ENCODE measurements around the gene NETO1.

NETO1 gene

DNA sequence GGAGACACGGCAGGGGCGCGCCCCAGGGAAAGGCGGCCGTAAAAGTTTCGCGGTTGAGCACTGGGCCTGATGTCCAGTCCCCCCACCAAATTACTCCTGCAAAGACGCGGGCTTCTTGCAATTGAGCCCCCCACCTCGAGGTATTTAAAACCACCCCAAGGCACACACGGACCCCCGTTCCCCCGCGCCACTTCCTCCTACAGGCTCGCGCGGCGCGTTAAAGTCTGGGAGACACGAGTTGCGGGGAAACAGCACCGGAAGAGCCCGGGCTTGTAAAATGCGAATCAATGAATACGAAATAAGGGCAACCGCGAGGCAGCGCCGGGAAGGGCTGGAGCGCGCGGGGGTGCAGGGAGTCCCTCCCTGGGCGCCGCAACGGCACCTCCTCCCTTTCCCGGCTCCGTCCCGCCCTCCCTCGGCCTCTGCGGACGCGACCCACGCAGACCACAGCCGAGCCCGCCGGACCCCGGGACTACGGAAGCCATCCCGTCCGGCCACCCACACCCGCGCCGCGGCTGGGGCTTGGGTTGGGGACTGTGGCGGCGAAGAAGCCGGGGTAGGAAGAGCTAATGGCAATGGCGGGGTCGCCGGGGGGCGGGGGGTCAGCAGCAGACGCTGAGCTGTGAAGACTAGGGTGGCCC, 918 bp upstream of the NETO1 start:
- Histone ChIP-seq H3K36me3 (ENCODE audit: control insufficient read depth, insufficient read depth, low read length) (no peaks in the 10 kb centered on the region), H3K4me3 (ENCODE audit: low read depth, low read length) (peak overlapping the region; percentile 85), H3K9ac (ENCODE audit: low read depth, low read length) (no peak overlapping the region), H3K9me3 (ENCODE audit: control insufficient read depth, insufficient read depth, low read length) (no peaks in the 10 kb centered on the region), H3K4me1 (ENCODE audit: control insufficient read depth, insufficient read depth, low read length) (no peaks in the 10 kb centered on the region), H3K27me3 (ENCODE audit: control insufficient read depth, insufficient read depth, low read length) (peaks cover 45% of the 10 kb centered on the region)

DNA sequence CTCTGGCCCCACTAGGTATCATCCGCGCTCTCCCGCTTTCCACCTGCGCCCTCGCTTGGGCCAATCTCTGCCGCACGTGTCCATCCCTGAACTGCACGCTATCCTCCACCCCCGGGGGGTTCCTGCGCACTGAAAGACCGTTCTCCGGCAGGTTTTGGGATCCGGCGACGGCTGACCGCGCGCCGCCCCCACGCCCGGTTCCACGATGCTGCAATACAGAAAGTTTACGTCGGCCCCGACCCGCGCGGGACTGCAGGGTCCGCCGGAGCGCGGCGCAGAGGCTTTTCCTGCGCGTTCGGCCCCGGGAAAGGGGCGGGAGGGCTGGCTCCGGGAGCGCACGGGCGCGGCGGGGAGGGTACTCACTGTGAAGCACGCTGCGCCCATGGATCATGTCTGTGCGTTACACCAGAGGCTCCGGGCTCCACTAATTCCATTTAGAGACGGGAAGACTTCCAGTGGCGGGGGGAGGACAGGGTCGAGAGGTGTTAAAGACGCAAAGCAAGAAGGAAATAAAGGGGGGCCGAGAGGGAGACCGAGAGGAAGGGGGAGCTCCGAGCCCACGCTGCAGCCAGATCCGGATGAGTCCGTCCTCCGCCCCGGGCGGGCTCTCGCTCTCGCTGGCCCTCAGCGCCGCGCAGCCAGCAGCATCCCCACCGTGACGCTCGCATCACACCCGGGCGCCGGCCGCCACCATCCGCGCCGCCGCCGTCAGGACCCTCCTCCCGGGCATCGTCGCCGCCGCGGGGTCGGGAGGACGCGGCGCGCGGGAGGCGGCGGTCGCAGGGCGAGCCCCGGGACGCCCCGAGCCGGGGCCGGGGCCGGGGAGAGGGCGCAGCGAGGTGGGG, 664 bp downstream of the NETO1 start:
- H3K9me3 ChIP-seq (ENCODE audit: control insufficient read depth, insufficient read depth, low read length), result no peaks in the 10 kb centered on the region
- no peak overlapping the region for H3K9ac ChIP-seq (ENCODE audit: low read depth, low read length)
- H3K4me3 ChIP-seq (ENCODE audit: low read depth, low read length), result peak overlapping the region; percentile 41
- no peaks in the 10 kb centered on the region for H3K4me1 ChIP-seq (ENCODE audit: control insufficient read depth, insufficient read depth, low read length)
- H3K36me3 ChIP-seq (ENCODE audit: control insufficient read depth, insufficient read depth, low read length), result peaks cover 5% of the 10 kb centered on the region
- peaks cover 45% of the 10 kb centered on the region for H3K27me3 ChIP-seq (ENCODE audit: control insufficient read depth, insufficient read depth, low read length)

DNA sequence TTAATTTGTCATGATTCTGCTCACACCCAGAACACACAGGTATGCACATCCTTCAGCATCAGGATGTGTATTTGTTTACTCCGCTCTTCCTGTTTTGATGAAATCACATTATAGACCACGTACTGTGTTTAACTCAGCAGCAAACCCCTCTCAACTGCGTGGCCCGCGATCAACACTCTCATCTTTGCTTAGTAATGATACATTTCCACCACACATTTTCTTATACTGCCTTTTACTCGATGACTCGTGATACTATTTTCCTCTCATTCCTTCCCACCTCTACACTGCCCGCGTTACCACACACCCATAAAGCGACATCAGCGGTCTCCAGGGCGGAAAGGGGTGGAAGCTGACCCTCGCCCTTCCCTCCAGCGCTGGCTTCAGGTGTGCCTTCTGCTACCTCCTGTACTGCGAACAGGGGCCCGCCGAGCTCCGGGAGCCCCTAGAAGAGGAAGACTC, 1.3 kb downstream of the NETO1 start:
- no peak overlapping the region for H3K9ac ChIP-seq (ENCODE audit: low read depth, low read length)
- no peaks in the 10 kb centered on the region for H3K4me1 ChIP-seq (ENCODE audit: control insufficient read depth, insufficient read depth, low read length)
- H3K27me3 ChIP-seq (ENCODE audit: control insufficient read depth, insufficient read depth, low read length), result peaks cover 45% of the 10 kb centered on the region
- H3K36me3 ChIP-seq (ENCODE audit: control insufficient read depth, insufficient read depth, low read length), result peaks cover 5% of the 10 kb centered on the region
- no peaks in the 10 kb centered on the region for H3K9me3 ChIP-seq (ENCODE audit: control insufficient read depth, insufficient read depth, low read length)
- peak overlapping the region; percentile 41 for H3K4me3 ChIP-seq (ENCODE audit: low read depth, low read length)

DNA sequence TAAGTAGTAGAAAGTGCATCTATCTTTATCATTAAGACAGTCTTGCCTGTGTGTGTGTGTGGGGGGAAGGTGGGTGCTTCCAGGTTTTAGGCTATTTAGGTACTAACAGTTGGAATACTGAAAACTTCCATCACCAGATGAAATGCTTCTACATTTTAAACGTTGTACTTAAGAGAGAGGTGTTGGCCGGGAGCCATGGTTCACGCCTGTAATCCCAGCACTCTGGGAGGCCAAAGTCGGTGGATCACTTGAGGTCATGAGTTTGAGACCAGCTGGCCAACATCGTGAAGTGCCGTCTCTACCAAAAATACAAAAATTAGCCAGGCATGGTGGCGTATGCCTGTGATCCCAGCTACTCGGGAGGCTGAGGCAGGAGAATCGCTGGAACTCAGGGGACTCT, 4.0 kb downstream of the NETO1 start:
- H3K4me3 ChIP-seq (ENCODE audit: low read depth, low read length), result no peak overlapping the region
- peaks cover 23% of the 10 kb centered on the region for H3K27me3 ChIP-seq (ENCODE audit: control insufficient read depth, insufficient read depth, low read length)
- no peak overlapping the region for H3K9ac ChIP-seq (ENCODE audit: low read depth, low read length)
- peaks cover 5% of the 10 kb centered on the region for H3K36me3 ChIP-seq (ENCODE audit: control insufficient read depth, insufficient read depth, low read length)
- no peaks in the 10 kb centered on the region for H3K4me1 ChIP-seq (ENCODE audit: control insufficient read depth, insufficient read depth, low read length)
- H3K9me3 ChIP-seq (ENCODE audit: control insufficient read depth, insufficient read depth, low read length), result no peaks in the 10 kb centered on the region

DNA sequence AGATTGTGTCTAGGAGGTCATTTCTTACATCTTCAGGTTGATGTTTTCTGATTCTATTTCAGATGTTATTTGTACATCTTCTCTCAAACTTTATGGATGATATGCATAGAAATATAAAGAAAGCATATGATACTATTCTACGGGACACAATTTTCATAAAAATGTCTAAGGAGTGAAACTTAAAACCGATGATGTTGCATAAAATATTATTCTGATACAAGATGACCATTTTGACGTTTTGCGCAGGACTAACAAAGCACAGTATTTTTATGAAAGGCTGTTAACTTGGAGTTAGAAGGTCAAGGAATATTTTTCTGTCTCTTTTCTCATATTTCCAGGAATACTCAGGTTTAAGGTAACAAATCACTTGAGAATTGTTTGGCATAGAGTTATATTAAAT, 8.7 kb downstream of the NETO1 start:
- no peak overlapping the region for H3K4me3 ChIP-seq (ENCODE audit: low read depth, low read length)
- H3K4me1 ChIP-seq (ENCODE audit: control insufficient read depth, insufficient read depth, low read length), result no peaks in the 10 kb centered on the region
- H3K9ac ChIP-seq (ENCODE audit: low read depth, low read length), result no peak overlapping the region
- peaks cover 5% of the 10 kb centered on the region for H3K36me3 ChIP-seq (ENCODE audit: control insufficient read depth, insufficient read depth, low read length)
- no peaks in the 10 kb centered on the region for H3K27me3 ChIP-seq (ENCODE audit: control insufficient read depth, insufficient read depth, low read length)
- H3K9me3 ChIP-seq (ENCODE audit: control insufficient read depth, insufficient read depth, low read length), result no peaks in the 10 kb centered on the region

DNA sequence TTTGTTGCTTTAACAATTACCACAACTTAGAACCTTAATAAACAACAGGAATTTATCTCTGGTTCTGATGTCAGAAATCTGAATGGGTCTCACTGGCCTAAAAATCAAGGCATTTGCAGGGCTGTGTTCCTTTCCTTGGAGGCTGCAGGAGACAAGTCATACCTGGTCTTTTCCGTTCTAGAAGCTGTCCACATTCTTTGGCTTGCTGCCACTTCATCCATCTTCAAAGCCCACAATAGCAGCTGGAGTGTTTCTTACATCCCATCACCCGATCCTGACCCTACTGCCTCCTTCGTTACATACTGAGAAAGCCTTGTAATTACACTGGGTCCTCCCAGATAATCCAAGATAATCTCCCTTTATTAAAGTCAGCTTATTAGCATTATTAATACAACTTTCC, 18.1 kb downstream of the NETO1 start:
- Histone ChIP-seq H3K27me3 (ENCODE audit: control insufficient read depth, insufficient read depth, low read length) (no peaks in the 10 kb centered on the region), H3K36me3 (ENCODE audit: control insufficient read depth, insufficient read depth, low read length) (no peaks in the 10 kb centered on the region), H3K4me3 (ENCODE audit: low read depth, low read length) (no peak overlapping the region), H3K4me1 (ENCODE audit: control insufficient read depth, insufficient read depth, low read length) (peaks cover 5% of the 10 kb centered on the region), H3K9me3 (ENCODE audit: control insufficient read depth, insufficient read depth, low read length) (no peaks in the 10 kb centered on the region), H3K9ac (ENCODE audit: low read depth, low read length) (no peak overlapping the region)

DNA sequence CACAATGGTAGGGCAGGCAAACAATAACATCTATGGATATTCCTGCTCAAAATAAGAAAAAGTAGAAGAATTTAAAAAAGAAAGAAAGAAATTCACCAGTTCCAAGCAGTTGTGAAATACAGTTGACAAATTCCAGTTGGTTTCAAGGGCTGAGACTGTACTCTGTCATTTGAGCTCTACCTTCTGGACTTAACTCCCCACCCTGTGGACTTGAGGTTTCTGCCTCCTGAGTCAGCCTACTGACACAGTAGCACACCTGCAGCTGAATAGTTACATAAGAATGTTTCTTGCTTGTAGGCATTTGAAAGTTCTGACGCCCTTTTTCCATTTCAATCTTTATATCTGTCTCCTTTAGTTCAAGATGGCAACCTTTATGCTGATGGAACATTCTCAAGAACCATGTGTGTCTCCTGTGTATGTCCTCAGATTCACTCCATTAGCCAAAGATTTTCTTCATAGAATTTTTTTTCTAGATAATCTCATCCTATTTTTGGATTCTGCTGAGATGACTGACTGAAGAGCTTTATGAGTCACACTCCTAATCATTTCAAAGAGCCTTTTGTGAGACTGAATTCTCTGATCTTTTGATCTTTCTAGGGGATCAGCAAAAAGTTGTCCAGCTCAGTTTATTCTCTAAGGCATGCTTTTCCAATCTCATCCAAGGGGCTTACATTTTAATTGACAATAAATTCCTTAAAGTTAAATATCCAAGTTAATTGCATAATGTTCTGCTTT, 19.1 kb downstream of the NETO1 start:
- no peaks in the 10 kb centered on the region for H3K27me3 ChIP-seq (ENCODE audit: control insufficient read depth, insufficient read depth, low read length)

DNA sequence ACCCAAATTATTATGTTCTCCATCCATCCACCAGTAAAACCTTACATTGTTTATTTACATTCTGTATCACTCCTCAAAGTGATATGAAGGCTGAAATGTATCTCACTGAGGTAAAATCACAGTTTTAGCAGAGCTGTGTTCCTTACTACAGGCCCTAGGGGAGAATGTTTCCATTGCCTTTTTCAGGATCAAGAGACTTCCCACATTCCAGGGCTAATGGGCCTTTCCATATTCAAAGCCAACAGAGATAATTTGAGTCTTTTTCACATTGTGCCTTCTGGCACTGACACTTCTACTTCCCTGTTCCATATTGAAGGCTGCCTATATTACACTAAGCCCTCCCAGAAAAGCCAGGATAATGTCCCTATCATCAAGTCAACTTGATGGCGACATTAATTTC, 20.0 kb downstream of the NETO1 start:
- no peaks in the 10 kb centered on the region for H3K9me3 ChIP-seq (ENCODE audit: control insufficient read depth, insufficient read depth, low read length)
- peaks cover 5% of the 10 kb centered on the region for H3K4me1 ChIP-seq (ENCODE audit: control insufficient read depth, insufficient read depth, low read length)
- H3K9ac ChIP-seq (ENCODE audit: low read depth, low read length), result no peak overlapping the region
- H3K36me3 ChIP-seq (ENCODE audit: control insufficient read depth, insufficient read depth, low read length), result no peaks in the 10 kb centered on the region
- H3K4me3 ChIP-seq (ENCODE audit: low read depth, low read length), result no peak overlapping the region
- H3K27me3 ChIP-seq (ENCODE audit: control insufficient read depth, insufficient read depth, low read length), result no peaks in the 10 kb centered on the region

More for the DNA sequence above, 19.1 kb downstream of the NETO1 start:
- peaks cover 5% of the 10 kb centered on the region for H3K4me1 ChIP-seq (ENCODE audit: control insufficient read depth, insufficient read depth, low read length)
- H3K36me3 ChIP-seq (ENCODE audit: control insufficient read depth, insufficient read depth, low read length), result no peaks in the 10 kb centered on the region
- H3K4me3 ChIP-seq (ENCODE audit: low read depth, low read length), result no peak overlapping the region
- H3K9ac ChIP-seq (ENCODE audit: low read depth, low read length), result no peak overlapping the region
- no peaks in the 10 kb centered on the region for H3K9me3 ChIP-seq (ENCODE audit: control insufficient read depth, insufficient read depth, low read length)

DNA sequence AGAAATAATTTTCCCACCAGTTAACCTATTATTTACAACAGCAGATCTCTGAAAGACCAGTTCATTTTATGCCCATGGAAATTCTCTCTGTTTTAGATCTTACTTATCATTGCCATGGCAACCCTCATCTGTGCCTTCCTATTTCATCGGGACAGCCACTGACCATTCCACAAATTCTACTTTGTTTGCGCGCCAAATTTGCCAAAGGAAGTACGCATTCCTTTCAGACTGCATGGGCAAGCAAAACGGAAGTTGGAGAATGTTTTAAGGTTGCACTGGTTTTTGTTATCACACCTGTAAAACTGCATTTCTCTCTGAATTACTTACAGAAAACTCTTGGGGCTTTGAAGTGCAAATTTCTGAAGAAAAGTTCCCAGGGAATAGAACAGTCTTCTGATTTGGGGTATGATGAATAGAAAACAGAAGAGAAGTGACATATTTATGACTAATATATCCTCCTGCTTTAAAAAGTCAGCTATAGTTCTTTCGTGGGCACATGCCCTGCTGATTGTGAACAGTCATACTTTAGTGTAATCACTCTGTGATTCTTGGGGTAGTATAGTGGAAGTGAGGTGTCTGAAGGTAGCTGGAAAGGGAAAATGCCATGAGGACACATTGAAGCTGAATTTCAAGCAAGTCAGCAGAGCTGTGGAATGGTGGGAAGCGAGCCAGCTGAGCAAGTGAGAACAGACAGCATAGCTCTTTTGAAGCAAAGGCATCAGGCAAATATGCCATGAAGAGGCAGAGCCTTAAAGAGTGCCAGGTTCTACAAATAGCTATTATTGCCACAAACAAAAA, 20.9 kb downstream of the NETO1 start:
- Histone ChIP-seq H3K9ac (ENCODE audit: low read depth, low read length) (no peak overlapping the region), H3K9me3 (ENCODE audit: control insufficient read depth, insufficient read depth, low read length) (no peaks in the 10 kb centered on the region), H3K27me3 (ENCODE audit: control insufficient read depth, insufficient read depth, low read length) (no peaks in the 10 kb centered on the region), H3K4me1 (ENCODE audit: control insufficient read depth, insufficient read depth, low read length) (peaks cover 5% of the 10 kb centered on the region), H3K36me3 (ENCODE audit: control insufficient read depth, insufficient read depth, low read length) (no peaks in the 10 kb centered on the region), H3K4me3 (ENCODE audit: low read depth, low read length) (no peak overlapping the region)

DNA sequence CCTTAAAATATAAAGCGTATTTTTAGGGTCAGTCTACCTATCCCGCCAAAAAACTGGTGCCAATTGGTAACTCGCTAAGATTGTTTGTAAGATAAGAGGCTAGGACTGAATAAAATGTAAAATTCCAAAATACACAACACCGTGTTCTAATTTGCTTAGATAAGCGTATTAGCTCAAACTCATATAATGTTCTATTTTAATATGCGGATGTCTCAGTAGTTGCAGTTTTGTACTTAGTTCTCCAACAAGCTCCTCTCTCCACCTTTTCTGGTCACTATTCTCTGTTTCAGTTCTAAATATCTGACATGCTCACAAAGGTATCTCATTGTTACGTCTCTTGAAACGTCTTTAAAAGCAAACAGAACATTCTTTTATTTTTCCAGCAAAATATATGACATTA, 24.0 kb downstream of the NETO1 start:
- H3K9ac ChIP-seq (ENCODE audit: low read depth, low read length), result no peak overlapping the region
- H3K4me1 ChIP-seq (ENCODE audit: control insufficient read depth, insufficient read depth, low read length), result peaks cover 9% of the 10 kb centered on the region
- no peaks in the 10 kb centered on the region for H3K27me3 ChIP-seq (ENCODE audit: control insufficient read depth, insufficient read depth, low read length)
- H3K9me3 ChIP-seq (ENCODE audit: control insufficient read depth, insufficient read depth, low read length), result no peaks in the 10 kb centered on the region
- no peak overlapping the region for H3K4me3 ChIP-seq (ENCODE audit: low read depth, low read length)
- H3K36me3 ChIP-seq (ENCODE audit: control insufficient read depth, insufficient read depth, low read length), result no peaks in the 10 kb centered on the region

DNA sequence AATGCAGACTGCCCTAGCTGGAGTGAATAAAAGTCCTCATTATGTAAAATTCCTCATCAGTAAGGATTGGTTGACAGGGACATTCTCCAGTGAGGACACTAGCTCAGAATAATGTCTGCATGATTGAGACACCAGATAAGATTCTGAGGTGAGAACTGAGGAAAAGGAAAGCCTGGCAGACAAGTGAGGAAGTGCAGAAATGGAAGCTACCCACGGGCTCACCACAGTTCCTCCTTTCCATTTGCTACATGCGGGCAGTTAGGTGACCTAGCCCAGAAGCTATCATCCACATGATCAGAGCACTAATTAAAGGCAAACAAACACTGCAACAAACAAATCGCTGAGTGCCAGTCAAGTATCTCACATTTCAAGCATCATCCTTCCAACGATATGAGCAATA, 27.7 kb downstream of the NETO1 start:
- Histone ChIP-seq H3K9me3 (ENCODE audit: control insufficient read depth, insufficient read depth, low read length) (no peaks in the 10 kb centered on the region), H3K4me3 (ENCODE audit: low read depth, low read length) (no peak overlapping the region), H3K27me3 (ENCODE audit: control insufficient read depth, insufficient read depth, low read length) (no peaks in the 10 kb centered on the region), H3K4me1 (ENCODE audit: control insufficient read depth, insufficient read depth, low read length) (peaks cover 4% of the 10 kb centered on the region), H3K9ac (ENCODE audit: low read depth, low read length) (no peak overlapping the region), H3K36me3 (ENCODE audit: control insufficient read depth, insufficient read depth, low read length) (no peaks in the 10 kb centered on the region)
